CD4-positive, alpha-beta T cell treated with Interleukin-17A for 1 hour (primary cell): ENCODE results near the gene HOXD13.

Experiments used
- DNase-seq: peaks from one replicate; pipeline ENCODE4 v3.0.0-alpha.2; 2020

Gene HOXD13

GRCh38 chr2:176122683-176123410, 30.3 kb downstream of the HOXD13 start, which contains the start of gene HOXD9:
TSS of gene HOXD9 (plus strand) at chr2:176122719. CDS start at chr2:176122769, 50 bp downstream.
- no peak for DNase-seq

GRCh38 chr2:176123411-176124109, 31.0 kb downstream of the HOXD13 start:
- no peak for DNase-seq

- DNase-seq, result no peak
Measured at GRCh38 chr2:176124110-176124946, 31.8 kb downstream of the HOXD13 start.

GRCh38 chr2:176124947-176125771, 32.6 kb downstream of the HOXD13 start:
- no peak for DNase-seq

DNA sequence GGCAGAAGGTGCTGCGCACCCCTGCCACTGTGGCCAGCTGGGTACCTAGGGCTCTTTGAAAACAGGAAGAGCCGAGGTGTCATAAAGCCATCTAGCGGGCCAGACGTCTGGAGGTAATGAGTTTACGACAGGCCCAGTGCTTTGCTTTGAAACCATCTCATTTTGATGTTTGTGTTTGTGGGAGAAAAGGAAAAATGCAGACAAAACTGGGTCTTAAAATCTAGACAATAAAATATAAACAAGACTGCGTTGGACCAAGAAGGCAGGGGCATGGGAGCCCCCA, 33.2 kb downstream of the HOXD13 start:
- no peak for DNase-seq

DNA sequence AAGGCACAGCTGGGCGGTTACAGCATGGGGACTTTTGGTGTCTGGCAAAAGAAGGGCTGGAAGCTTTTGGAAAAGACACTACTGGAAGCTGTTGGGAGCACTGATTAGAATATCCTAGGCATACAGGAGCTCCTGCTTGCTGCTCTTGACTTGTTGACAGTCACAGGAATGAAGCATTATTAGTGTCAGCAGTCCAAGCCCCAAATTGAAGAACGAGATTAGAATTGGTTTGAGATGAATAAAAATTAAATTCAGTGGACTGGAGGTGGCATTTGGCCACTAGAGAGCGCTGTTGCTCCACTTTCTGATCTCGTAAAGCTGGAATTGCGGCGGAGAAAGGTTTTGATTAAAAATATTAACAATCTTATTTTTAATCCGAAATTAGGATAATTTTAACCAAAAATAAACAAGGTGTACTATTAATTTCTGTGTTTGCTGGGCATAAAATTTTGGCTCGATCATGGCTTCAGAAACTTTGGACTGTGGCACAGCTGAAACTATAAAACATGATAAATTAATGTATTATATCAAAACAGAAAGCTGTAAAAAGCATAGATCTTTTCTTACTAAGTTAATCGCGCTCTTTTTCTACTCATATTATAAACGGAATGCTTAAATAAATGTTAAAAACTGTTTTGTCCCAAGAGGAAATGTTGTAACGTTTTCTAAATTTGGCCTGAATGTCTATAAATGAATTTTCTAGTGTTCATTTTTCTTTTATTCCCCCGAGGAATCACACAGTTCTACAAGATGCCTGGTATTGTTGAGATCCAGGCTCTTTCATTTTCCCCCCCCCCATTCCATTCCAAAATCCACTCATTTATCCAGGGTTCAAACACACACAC, 34.6 kb downstream of the HOXD13 start:
- DNase-seq, result peak; percentile 67

DNA sequence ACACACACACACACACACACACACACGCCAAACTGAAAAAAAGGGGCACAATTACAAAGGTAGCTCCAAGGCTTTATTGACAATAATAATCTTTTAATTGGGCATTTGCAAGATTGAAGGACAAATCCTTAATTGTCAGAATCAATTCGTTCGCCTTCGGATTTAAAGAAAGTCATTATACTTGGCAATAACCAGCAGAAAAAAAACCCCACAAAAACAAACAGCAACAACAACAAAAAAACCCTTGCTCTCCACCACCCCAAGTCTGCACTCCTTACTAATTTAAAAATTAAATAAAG, 35.2 kb downstream of the HOXD13 start:
- no peak for DNase-seq

- DNase-seq, result no peak
Measured at GRCh38 chr2:176128172-176128981, 35.9 kb downstream of the HOXD13 start.

GRCh38 chr2:176128982-176129796, 36.7 kb downstream of the HOXD13 start, which contains the start of gene HOXD8:
TSS of gene HOXD8 (plus strand) at chr2:176129705. CDS start at chr2:176130367, 662 bp downstream.
- DNase-seq, result no peak

GRCh38 chr2:176129813-176130146, 37.3 kb downstream of the HOXD13 start:
- DNase-seq, result no peak

DNA sequence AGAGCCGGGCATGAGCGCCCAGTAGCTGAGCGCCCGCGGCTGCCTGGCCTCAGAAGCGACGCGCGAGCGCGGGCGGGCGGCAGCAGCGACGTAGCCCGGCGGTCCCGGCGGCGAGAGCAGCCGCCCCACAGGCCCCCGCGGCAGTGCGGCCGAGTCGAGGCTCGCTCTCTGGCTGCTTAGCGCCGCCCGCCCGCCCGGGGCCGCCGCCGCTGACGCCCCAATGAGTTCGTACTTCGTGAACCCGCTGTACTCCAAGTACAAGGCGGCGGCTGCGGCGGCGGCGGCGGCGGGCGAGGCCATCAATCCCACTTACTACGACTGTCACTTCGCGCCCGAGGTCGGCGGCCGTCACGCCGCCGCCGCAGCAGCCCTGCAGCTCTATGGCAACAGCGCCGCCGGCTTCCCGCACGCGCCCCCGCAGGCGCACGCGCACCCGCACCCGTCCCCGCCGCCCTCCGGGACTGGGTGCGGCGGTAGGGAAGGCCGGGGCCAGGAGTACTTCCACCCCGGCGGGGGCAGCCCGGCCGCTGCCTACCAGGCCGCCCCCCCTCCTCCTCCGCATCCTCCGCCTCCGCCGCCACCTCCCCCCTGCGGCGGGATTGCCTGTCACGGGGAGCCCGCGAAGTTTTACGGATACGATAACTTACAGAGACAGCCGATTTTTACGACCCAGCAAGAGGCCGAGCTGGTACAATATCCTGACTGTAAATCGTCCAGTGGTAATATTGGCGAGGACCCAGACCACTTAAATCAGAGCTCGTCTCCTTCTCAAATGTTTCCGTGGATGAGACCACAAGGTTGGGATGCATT, 37.8 kb downstream of the HOXD13 start:
- DNase-seq, result no peak

- no peak for DNase-seq
Measured at GRCh38 chr2:176130957-176131847, 38.7 kb downstream of the HOXD13 start.

DNA sequence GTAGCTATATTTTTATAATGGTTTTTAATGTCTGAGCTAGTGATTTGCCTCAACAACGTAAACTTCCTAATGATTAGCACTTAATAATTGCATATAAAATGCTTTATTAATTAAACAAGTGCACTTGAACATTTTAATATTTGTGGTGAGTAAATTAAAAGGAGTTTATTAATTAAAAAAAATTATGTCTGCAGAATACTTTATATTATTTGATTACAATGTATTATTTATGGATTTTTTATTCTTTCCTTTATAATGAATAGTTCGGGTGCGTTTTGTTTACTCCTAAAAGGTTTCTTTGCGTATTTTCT, 39.3 kb downstream of the HOXD13 start:
- DNase-seq, result no peak

DNA sequence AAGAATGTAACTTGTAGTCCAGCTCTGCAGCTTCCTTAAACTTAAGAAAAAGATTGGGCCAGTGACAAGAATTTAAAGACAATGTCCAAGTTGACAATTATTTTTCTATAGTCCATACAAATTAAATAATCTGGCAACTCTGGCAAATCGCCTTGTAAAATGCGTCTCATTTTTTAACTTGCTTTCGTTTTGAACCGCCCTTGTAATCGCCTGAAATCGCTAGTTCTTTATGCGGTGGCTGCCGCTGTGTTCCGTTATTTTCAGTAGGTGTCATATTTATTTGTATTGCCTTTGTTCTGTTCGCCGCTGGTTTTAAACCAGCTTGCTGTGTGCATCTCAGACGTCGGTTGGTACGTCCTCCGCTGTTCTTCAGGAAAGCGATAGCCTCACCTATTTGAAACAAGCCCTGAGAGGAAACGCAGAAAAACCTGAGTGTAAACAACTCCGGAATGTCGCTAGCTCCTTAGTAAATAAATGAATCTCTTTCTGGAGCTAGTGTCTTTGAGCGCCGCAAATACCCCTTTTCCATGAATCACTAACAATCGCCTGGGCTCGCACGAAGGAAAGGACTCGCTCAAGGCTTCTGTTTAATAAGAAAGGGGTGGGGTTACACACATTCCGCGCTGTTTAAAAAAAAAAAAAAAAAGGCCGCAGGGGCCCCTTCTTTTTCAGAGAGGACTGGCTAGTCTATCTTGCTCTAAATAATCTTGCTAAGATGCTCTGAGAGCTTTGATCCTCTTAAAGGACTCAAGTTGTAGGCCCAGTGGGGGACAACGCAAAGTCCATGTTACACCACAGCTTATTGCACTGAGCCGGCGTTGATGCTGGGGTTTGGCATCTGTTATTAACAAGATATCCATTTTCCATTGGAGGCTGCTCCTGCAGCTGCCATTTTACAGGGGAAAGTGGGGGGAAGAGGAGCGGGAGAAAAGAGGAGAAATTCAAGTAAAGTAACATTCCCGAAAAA, 40.0 kb downstream of the HOXD13 start:
- peak; percentile 23 for DNase-seq

- DNase-seq, result no peak
Measured at GRCh38 chr2:176133389-176133788, 40.9 kb downstream of the HOXD13 start.

DNA sequence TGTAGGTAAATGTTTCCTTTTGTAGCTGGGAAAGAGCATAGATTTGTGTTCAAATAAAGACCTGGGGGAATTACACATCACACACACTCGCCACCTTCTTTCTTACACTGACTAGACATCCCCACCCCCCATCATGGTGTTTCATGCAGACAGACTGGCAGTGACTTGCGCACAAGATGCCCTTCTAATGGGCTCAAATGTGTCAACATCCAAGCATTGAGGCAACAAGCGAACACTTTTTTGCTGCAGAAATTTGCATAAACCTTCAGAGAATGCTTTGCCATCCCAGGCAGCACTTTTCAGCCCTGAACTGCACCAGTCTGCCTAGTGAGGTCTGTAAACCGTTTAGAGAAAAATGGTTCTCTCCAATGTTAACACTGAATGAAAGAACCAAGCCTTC, 41.5 kb downstream of the HOXD13 start:
- no peak for DNase-seq

DNA sequence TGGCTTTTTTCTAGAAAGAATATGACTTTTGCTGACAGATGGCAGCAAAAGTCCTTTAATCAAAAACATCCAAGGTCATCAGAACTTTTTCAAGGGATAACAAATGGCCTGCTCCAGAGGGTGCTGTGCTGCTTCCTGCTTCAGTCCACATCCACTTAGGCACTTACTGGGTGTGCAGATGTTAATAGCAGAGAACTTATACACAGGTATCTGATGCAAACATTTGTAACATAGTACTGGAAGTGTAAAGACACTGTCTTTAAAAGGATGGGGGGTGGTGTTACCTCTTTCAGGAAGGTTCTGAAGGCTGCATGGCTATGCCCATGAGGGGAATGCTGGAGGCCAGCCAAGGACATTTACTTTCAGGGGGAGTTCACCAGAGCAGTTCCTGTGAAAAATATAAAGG, 42.5 kb downstream of the HOXD13 start:
- DNase-seq, result no peak
